DMS 273 (cell line): Measurements from ENCODE around the gene FOXA3.
A peak's percentile ranks its signal among the peaks of the same experiment; 100 is the strongest.

Experiments used
- DNase-seq: peaks from one replicate; lab custom pipeline; 2025; ENCODE audit not compliant: unreplicated experiment; lab: John Stamatoyannopoulos, UW

FOXA3 gene

GRCh38 chr19:45872095-45872919 is 8.2 kb downstream of the FOXA3 start:
- DNase-seq = no peak

GRCh38 chr19:45873219-45873772 is 9.2 kb downstream of the FOXA3 start:
- no peak for DNase-seq

GRCh38 chr19:45874620-45874966 is 10.5 kb downstream of the FOXA3 start:
- no peak for DNase-seq

GRCh38 chr19:45876161-45876410 is 12.0 kb downstream of the FOXA3 start:
- no peak for DNase-seq

- no peak for DNase-seq
Measured at GRCh38 chr19:45876411-45877197, 12.5 kb downstream of the FOXA3 start.

GRCh38 chr19:45878043-45878794 is 14.1 kb downstream of the FOXA3 start:
- DNase-seq = no peak

- DNase-seq = no peak
Measured at GRCh38 chr19:45879055-45879454, 14.9 kb downstream of the FOXA3 start.

DNA sequence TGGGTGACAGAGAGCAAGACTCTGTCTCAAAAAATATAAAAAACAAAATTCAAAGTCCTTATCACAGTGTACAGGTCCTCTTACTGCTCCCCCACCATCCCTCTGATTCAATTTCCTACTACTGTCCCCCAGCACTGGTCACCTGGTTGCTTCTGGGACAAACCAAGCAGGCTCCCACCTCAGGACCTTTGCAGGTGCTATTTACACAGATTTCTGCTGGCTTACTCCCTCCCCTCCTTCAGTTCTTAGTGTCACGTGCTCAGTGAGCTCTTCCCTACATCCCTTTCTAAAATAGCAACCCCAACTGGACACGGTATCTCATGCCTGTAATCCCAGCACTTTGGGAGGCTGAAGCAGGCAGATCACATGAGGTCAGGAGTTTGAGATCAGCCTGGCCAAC is 15.8 kb downstream of the FOXA3 start:
- DNase-seq = no peak

DNA sequence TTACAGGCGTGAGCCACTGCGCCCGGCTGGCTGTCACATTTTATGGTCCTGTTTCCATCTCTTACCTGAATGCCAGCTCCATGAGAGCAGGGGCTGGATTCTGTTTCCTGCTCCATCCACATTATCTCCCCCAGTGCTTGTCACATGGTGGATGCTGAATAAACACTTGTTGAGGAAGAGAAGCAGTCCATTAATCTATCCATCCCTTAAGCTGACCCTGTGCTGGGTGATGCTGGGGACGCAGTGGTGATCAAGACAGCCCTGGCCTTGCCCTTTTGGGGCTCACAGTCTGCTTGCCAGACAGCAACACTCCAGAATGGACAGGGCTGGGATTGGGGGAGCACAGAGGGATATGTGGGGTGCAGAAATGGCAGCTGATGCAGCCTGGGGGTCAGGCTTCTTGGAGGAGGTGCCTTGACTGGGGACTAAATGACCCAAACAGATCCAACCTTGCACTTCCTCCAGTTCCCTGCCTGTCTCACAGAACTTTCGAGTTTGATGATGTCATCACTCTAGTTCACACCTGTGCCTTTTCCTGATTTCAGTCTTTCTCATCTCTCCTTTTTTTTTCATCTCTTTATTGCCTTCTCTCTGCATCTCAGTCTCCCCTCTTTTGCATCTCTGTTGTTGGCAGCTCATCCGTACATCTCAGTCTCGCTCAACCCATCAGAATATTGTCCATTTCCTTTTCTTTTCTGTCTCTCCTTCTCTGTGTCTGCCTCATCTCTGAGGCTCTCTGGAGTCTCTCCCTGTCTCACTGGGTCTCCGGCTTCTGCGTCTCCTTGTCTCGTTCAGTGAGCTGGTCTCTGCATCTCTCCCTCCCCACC is 17.2 kb downstream of the FOXA3 start:
- DNase-seq = no peak

- DNase-seq = peak; percentile 58
Measured at GRCh38 chr19:45881909-45882528, 17.9 kb downstream of the FOXA3 start.

DNA sequence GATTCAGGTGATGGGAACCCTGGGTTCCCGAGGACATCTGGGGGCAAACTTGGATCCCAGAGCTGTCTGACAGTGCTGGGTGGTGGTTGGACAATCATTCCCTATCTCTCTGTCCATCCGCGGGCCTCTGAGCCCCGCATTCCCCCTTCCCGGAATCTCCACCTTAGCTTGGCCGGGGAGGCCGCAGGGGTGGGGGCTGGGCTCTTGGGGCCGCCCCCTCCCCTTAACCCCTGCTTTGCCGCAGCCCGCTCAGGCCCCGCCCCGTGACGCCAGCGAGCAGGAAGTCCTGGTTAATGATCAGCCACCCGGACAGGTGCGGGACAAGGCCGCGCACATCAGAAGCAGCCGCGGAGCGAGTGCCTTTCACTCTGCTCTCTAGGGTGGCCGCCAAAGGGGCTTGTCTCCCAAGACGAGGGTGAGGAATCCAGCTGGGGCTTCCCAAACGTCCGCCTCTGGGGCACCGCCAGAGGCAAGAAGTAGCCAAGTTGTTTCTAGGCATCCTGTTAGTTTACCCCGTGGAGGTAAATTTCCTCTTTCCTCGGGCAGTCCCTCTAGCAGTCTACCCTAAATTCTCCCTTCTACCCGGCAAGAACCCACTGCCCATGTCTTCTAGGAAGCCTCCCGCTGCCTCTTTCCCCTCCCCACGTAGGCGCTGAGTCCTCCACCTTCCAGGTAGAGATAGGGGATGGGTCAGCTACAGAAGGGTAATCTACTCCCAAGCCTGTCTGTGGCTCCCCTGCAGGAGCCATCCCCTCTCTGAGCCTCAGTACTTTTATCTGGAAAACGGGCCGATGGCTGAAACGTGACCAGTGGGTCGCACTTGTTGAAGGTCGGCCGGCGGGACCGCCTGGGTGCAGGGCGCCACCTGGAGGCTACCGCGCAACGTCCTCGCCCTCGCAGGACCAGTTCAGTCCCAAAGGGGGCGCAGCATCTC is 18.8 kb downstream of the FOXA3 start:
- DNase-seq = peak; percentile 93

DNA sequence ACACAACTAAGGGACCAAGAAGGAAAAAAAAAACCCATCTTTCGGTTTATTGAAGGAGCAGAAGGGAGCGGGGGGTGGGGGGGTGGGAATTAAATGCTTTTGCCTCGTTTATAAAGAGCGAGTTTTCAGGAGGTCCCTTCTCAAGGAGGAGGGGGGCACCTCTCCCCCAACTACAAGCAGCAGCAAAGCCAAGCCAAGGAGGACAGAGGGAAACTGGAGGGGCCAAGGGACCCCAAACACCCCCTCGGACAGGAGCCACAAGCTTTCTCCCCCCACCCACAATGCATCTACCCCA is 19.4 kb downstream of the FOXA3 start:
- DNase-seq = no peak

GRCh38 chr19:45883881-45884681 is 20.0 kb downstream of the FOXA3 start:
- no peak for DNase-seq

- DNase-seq = peak; percentile 69
Measured at GRCh38 chr19:45884682-45885555, 20.8 kb downstream of the FOXA3 start.

GRCh38 chr19:45885556-45886426 is 21.7 kb downstream of the FOXA3 start, which contains the start of gene IRF2BP1:
TSS of gene IRF2BP1 (minus strand) at chr19:45886141. CDS start at chr19:45885774, 367 bp downstream.
- peak; percentile 97 for DNase-seq

DNA sequence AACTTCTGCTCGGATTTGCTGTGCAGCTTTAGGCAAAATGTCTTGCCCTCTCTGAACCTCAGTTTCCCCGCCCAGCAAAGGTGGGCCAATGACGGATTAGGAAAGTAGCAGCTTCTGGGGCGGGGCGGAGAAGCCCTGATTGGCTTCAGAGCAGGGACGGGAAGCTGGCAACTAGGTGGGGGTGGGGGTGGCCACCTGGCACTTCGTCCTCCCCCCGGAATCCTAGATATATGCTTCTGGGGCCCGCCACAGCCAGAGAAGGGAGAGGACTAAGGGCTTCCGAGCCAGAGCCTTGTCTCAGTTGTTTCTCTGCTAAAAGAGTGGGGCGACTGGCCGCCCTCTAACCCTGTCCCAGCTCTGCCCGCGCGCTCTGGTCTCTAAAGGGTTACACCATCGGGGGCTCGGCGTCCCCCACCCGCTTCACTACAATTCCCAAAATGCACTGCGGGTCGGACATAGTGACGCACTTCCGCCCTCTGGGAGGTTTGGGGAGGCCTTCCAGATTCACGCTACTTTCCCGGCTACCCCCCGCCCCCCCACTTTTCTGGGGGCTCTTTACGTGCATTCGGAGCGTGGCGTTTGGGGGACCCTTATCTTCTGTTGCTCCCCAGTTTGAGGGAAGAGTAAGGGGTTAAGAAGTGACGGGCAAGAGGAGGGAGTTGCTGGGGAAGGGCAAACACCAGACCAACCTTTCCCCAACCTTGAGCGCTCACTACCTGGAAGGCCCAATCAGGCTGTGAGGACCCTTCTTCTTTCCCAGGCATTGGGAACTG is 22.5 kb downstream of the FOXA3 start:
- peak; percentile 97 for DNase-seq
